Myocyte (in vitro differentiated cells): ENCODE data around the gene KIAA0408. TPM values are rescaled to one million over a fixed set of nuclear protein-coding genes. Genes with fewer than 3 reads are reported as not detected.
"Not testable (repeated sequence)": the region's sequence is repeated elsewhere in the genome, so short reads cannot be mapped to it uniquely, and the experiment has no call there.

Experiments
- DNase-seq: peaks from one replicate; pipeline ENCODE4 v3.0.0-alpha.2; 2012; ENCODE audit warnings: low read depth
- total RNA-seq: library from RNA; depleted of rRNA; stranded (reverse); fragments of >200 nt; gene quantifications from 2 replicates; pipeline ENCODE4 v1.2.3, GENCODE V29; 2014

Gene KIAA0408
- total RNA-seq, 1 donor from 2014 or later = 1.7 TPM

GRCh38 chr6:127464161-127464880 is 5.1 kb upstream of the KIAA0408 start:
- peak; percentile 94 for DNase-seq

GRCh38 chr6:127463056-127463455 is 3.9 kb upstream of the KIAA0408 start:
- DNase-seq = no peak

- peak; percentile 70 for DNase-seq
Observed at GRCh38 chr6:127462376-127462775, 3.2 kb upstream of the KIAA0408 start.

GRCh38 chr6:127460465-127460864 is 1.3 kb upstream of the KIAA0408 start:
- DNase-seq = no peak

GRCh38 chr6:127458817-127459216 is 372 bp downstream of the KIAA0408 start:
- DNase-seq = peak; percentile 76

- no peak for DNase-seq
Observed at GRCh38 chr6:127458222-127458621, 967 bp downstream of the KIAA0408 start.

- DNase-seq = peak; percentile 29
Observed at GRCh38 chr6:127457456-127458064, 1.6 kb downstream of the KIAA0408 start.

GRCh38 chr6:127456465-127456864 is 2.7 kb downstream of the KIAA0408 start:
- no peak for DNase-seq

GRCh38 chr6:127453845-127454619 is 5.2 kb downstream of the KIAA0408 start:
- DNase-seq = no peak

GRCh38 chr6:127452803-127453202 is 6.4 kb downstream of the KIAA0408 start:
- DNase-seq = no peak

- DNase-seq = no peak
Observed at GRCh38 chr6:127451388-127451787, 7.8 kb downstream of the KIAA0408 start.

- DNase-seq = no peak
Observed at GRCh38 chr6:127447780-127448179, 11.4 kb downstream of the KIAA0408 start.

GRCh38 chr6:127446356-127446755 is 12.8 kb downstream of the KIAA0408 start:
- DNase-seq = peak; percentile 44

GRCh38 chr6:127441881-127442280 is 17.3 kb downstream of the KIAA0408 start:
- no peak for DNase-seq

- DNase-seq = no peak
Observed at GRCh38 chr6:127439718-127440117, 19.5 kb downstream of the KIAA0408 start.

- peak; percentile 35 for DNase-seq
Observed at GRCh38 chr6:127436578-127437110, 22.5 kb downstream of the KIAA0408 start.

- no peak for DNase-seq
Observed at GRCh38 chr6:127435626-127436220, 23.5 kb downstream of the KIAA0408 start.

- DNase-seq = no peak
Observed at GRCh38 chr6:127434651-127435050, 24.5 kb downstream of the KIAA0408 start.

- DNase-seq = not testable (repeated sequence)
Observed at GRCh38 chr6:127428562-127428961, 30.6 kb downstream of the KIAA0408 start.

GRCh38 chr6:127423921-127424320 is 35.3 kb downstream of the KIAA0408 start:
- DNase-seq = no peak

GRCh38 chr6:127421164-127421563 is 38.0 kb downstream of the KIAA0408 start:
- not testable (repeated sequence) for DNase-seq
